ENCODE data around the gene LAG3. TPM values are rescaled to one million over a fixed set of nuclear protein-coding genes. Genes with fewer than 3 reads are reported as not detected.

LAG3 gene
- total RNA-seq, 4 donors from 2014 or later, result 0.52 to 1.1 TPM; not detected in 2

- TF ChIP-seq CTCF (IDR thresholded peaks at IDR 0.05), result no peak
- no peak for TF ChIP-seq POLR2A (IDR thresholded peaks at IDR 0.05)
- no peak overlapping the region for H3K4me3 ChIP-seq (ENCODE audit: low read depth, poor library complexity, severe bottlenecking)
- intact Hi-C loops (cut with DNase I; ENCODE audit: low total_unique reads), result no loop called here
- WGBS, 2 donors, result 68 to 73% methylated on average over 9 of the region's 9 CpGs
- no peak for DNase-seq (ENCODE audit: low spot score in 2 of 2)
Observed at GRCh38 chr12:6786416-6787094, 14.2 kb downstream of the LAG3 start.

GRCh38 chr12:6787309-6787708 is 15.0 kb downstream of the LAG3 start:
- intact Hi-C loops (cut with DNase I; ENCODE audit: low total_unique reads), result no loop called here
- WGBS, 2 donors, result 90 to 93% methylated on average over 5 of the region's 5 CpGs
- H3K4me3 ChIP-seq (ENCODE audit: low read depth, poor library complexity, severe bottlenecking), result no peak overlapping the region
- TF ChIP-seq CTCF (IDR thresholded peaks at IDR 0.05) (no peak), POLR2A (IDR thresholded peaks at IDR 0.05) (no peak)
- DNase-seq (ENCODE audit: low spot score in 2 of 2), result no peak

GRCh38 chr12:6788972-6789924 is 16.9 kb downstream of the LAG3 start, which contains the start of gene CD4:
CD4 (plus strand) TSS chr12:6789528; CDS start chr12:6800139, 10,611 bp downstream.
- no peak within 1 kb of the TSS for H3K4me3 ChIP-seq (ENCODE audit: low read depth, poor library complexity, severe bottlenecking)
- peak; percentile 70 to 94 for DNase-seq (ENCODE audit: low spot score in 2 of 2)
- TF ChIP-seq POLR2A (IDR thresholded peaks at IDR 0.05), result no peak
- no peak for TF ChIP-seq CTCF (IDR thresholded peaks at IDR 0.05)
- intact Hi-C loops (cut with DNase I; ENCODE audit: low total_unique reads), result no loop called here
- 52 to 55% methylated on average over 18 of the region's 18 CpGs for WGBS, 2 donors

- TF ChIP-seq POLR2A (IDR thresholded peaks at IDR 0.05) (no peak), CTCF (IDR thresholded peaks at IDR 0.05) (no peak)
- intact Hi-C loops (cut with DNase I; ENCODE audit: low total_unique reads), result no loop called here
- 80 to 83% methylated on average over 12 of the region's 12 CpGs for WGBS, 2 donors
- DNase-seq (ENCODE audit: low spot score in 2 of 2), result no peak
- H3K4me3 ChIP-seq (ENCODE audit: low read depth, poor library complexity, severe bottlenecking), result no peak overlapping the region
Observed at GRCh38 chr12:6790496-6791150, 18.3 kb downstream of the LAG3 start.

GRCh38 chr12:6791931-6792520 is 19.7 kb downstream of the LAG3 start:
- intact Hi-C loops (cut with DNase I; ENCODE audit: low total_unique reads), result no loop called here
- no peak for DNase-seq (ENCODE audit: low spot score in 2 of 2)
- WGBS, 2 donors, result 71 to 80% methylated on average over 13 of the region's 13 CpGs
- H3K4me3 ChIP-seq (ENCODE audit: low read depth, poor library complexity, severe bottlenecking), result no peak overlapping the region
- no peak for TF ChIP-seq POLR2A (IDR thresholded peaks at IDR 0.05)
- TF ChIP-seq CTCF (IDR thresholded peaks at IDR 0.05), result no peak

Data from lower leg skin (tissue), 4 donors.